ENCODE measurements around the gene LMBR1.

The LMBR1 gene

GRCh38 chr7:156785998-156786543, 106.9 kb downstream of the LMBR1 start:
- H3K4me1 ChIP-seq (ENCODE audit: insufficient read depth, low read length) = no peaks in the 10 kb centered on the region
- H3K9me3 ChIP-seq (ENCODE audit: low read length) = no peaks in the 10 kb centered on the region
- no peaks in the 10 kb centered on the region for H3K36me3 ChIP-seq (ENCODE audit: insufficient read depth, low read length)
- H3K27ac ChIP-seq (ENCODE audit: low read depth, low read length) = no peak overlapping the region
- no peak overlapping the region for H3K9ac ChIP-seq (ENCODE audit: low read length)
- H3K27me3 ChIP-seq (ENCODE audit: control insufficient read depth in 1 of 2, insufficient read depth in 2 of 2, low read length in 2 of 2) = no peaks in the 10 kb centered on the region
- no peak overlapping the region for H3K4me3 ChIP-seq (ENCODE audit: low read depth in 1 of 2, low read length in 2 of 2)

GRCh38 chr7:156783864-156784263, 109.1 kb downstream of the LMBR1 start:
- H3K9ac ChIP-seq (ENCODE audit: low read length) = no peak overlapping the region
- H3K27ac ChIP-seq (ENCODE audit: low read depth, low read length) = no peak overlapping the region
- H3K27me3 ChIP-seq (ENCODE audit: control insufficient read depth in 1 of 2, insufficient read depth in 2 of 2, low read length in 2 of 2) = no peaks in the 10 kb centered on the region
- no peaks in the 10 kb centered on the region for H3K36me3 ChIP-seq (ENCODE audit: insufficient read depth, low read length)
- H3K9me3 ChIP-seq (ENCODE audit: low read length) = no peaks in the 10 kb centered on the region
- H3K4me1 ChIP-seq (ENCODE audit: insufficient read depth, low read length) = no peaks in the 10 kb centered on the region
- no peak overlapping the region for H3K4me3 ChIP-seq (ENCODE audit: low read depth in 1 of 2, low read length in 2 of 2)

- Histone ChIP-seq H3K27ac (ENCODE audit: low read depth, low read length) (no peak overlapping the region), H3K4me3 (ENCODE audit: low read depth in 1 of 2, low read length in 2 of 2) (no peak overlapping the region), H3K9me3 (ENCODE audit: low read length) (no peaks in the 10 kb centered on the region), H3K27me3 (ENCODE audit: control insufficient read depth in 1 of 2, insufficient read depth in 2 of 2, low read length in 2 of 2) (no peaks in the 10 kb centered on the region), H3K4me1 (ENCODE audit: insufficient read depth, low read length) (no peaks in the 10 kb centered on the region), H3K9ac (ENCODE audit: low read length) (no peak overlapping the region), H3K36me3 (ENCODE audit: insufficient read depth, low read length) (no peaks in the 10 kb centered on the region)
Observed at GRCh38 chr7:156781972-156782371, 111.0 kb downstream of the LMBR1 start.

GRCh38 chr7:156780724-156781455, 112.1 kb downstream of the LMBR1 start:
- Histone ChIP-seq H3K27me3 (ENCODE audit: control insufficient read depth in 1 of 2, insufficient read depth in 2 of 2, low read length in 2 of 2) (no peaks in the 10 kb centered on the region), H3K9me3 (ENCODE audit: low read length) (no peaks in the 10 kb centered on the region), H3K4me3 (ENCODE audit: low read depth in 1 of 2, low read length in 2 of 2) (no peak overlapping the region), H3K4me1 (ENCODE audit: insufficient read depth, low read length) (no peaks in the 10 kb centered on the region), H3K9ac (ENCODE audit: low read length) (no peak overlapping the region), H3K36me3 (ENCODE audit: insufficient read depth, low read length) (no peaks in the 10 kb centered on the region), H3K27ac (ENCODE audit: low read depth, low read length) (no peak overlapping the region)

GRCh38 chr7:156778668-156779067, 114.3 kb downstream of the LMBR1 start:
- no peak overlapping the region for H3K4me3 ChIP-seq (ENCODE audit: low read depth in 1 of 2, low read length in 2 of 2)
- no peak overlapping the region for H3K27ac ChIP-seq (ENCODE audit: low read depth, low read length)
- H3K9me3 ChIP-seq (ENCODE audit: low read length) = no peaks in the 10 kb centered on the region
- no peaks in the 10 kb centered on the region for H3K4me1 ChIP-seq (ENCODE audit: insufficient read depth, low read length)
- H3K9ac ChIP-seq (ENCODE audit: low read length) = no peak overlapping the region
- no peaks in the 10 kb centered on the region for H3K27me3 ChIP-seq (ENCODE audit: control insufficient read depth in 1 of 2, insufficient read depth in 2 of 2, low read length in 2 of 2)
- H3K36me3 ChIP-seq (ENCODE audit: insufficient read depth, low read length) = no peaks in the 10 kb centered on the region

- no peaks in the 10 kb centered on the region for H3K4me1 ChIP-seq (ENCODE audit: insufficient read depth, low read length)
- H3K27me3 ChIP-seq (ENCODE audit: control insufficient read depth in 1 of 2, insufficient read depth in 2 of 2, low read length in 2 of 2) = no peaks in the 10 kb centered on the region
- no peak overlapping the region for H3K9ac ChIP-seq (ENCODE audit: low read length)
- H3K9me3 ChIP-seq (ENCODE audit: low read length) = no peaks in the 10 kb centered on the region
- no peak overlapping the region for H3K4me3 ChIP-seq (ENCODE audit: low read depth in 1 of 2, low read length in 2 of 2)
- H3K36me3 ChIP-seq (ENCODE audit: insufficient read depth, low read length) = no peaks in the 10 kb centered on the region
- H3K27ac ChIP-seq (ENCODE audit: low read depth, low read length) = no peak overlapping the region
Observed at GRCh38 chr7:156778201-156778600, 114.8 kb downstream of the LMBR1 start.

- no peaks in the 10 kb centered on the region for H3K27me3 ChIP-seq (ENCODE audit: control insufficient read depth in 1 of 2, insufficient read depth in 2 of 2, low read length in 2 of 2)
- H3K9me3 ChIP-seq (ENCODE audit: low read length) = no peaks in the 10 kb centered on the region
- H3K4me1 ChIP-seq (ENCODE audit: insufficient read depth, low read length) = no peaks in the 10 kb centered on the region
- no peak overlapping the region for H3K9ac ChIP-seq (ENCODE audit: low read length)
- H3K4me3 ChIP-seq (ENCODE audit: low read depth in 1 of 2, low read length in 2 of 2) = no peak overlapping the region
- H3K27ac ChIP-seq (ENCODE audit: low read depth, low read length) = no peak overlapping the region
- no peaks in the 10 kb centered on the region for H3K36me3 ChIP-seq (ENCODE audit: insufficient read depth, low read length)
Observed at GRCh38 chr7:156777364-156778069, 115.5 kb downstream of the LMBR1 start.

GRCh38 chr7:156776527-156776926, 116.5 kb downstream of the LMBR1 start:
- H3K36me3 ChIP-seq (ENCODE audit: insufficient read depth, low read length) = no peaks in the 10 kb centered on the region
- no peaks in the 10 kb centered on the region for H3K4me1 ChIP-seq (ENCODE audit: insufficient read depth, low read length)
- no peaks in the 10 kb centered on the region for H3K27me3 ChIP-seq (ENCODE audit: control insufficient read depth in 1 of 2, insufficient read depth in 2 of 2, low read length in 2 of 2)
- no peak overlapping the region for H3K27ac ChIP-seq (ENCODE audit: low read depth, low read length)
- no peak overlapping the region for H3K9ac ChIP-seq (ENCODE audit: low read length)
- H3K4me3 ChIP-seq (ENCODE audit: low read depth in 1 of 2, low read length in 2 of 2) = no peak overlapping the region
- H3K9me3 ChIP-seq (ENCODE audit: low read length) = no peaks in the 10 kb centered on the region

- H3K9me3 ChIP-seq (ENCODE audit: low read length) = no peaks in the 10 kb centered on the region
- no peak overlapping the region for H3K4me3 ChIP-seq (ENCODE audit: low read depth in 1 of 2, low read length in 2 of 2)
- no peak overlapping the region for H3K27ac ChIP-seq (ENCODE audit: low read depth, low read length)
- no peaks in the 10 kb centered on the region for H3K36me3 ChIP-seq (ENCODE audit: insufficient read depth, low read length)
- no peaks in the 10 kb centered on the region for H3K4me1 ChIP-seq (ENCODE audit: insufficient read depth, low read length)
- no peak overlapping the region for H3K9ac ChIP-seq (ENCODE audit: low read length)
- H3K27me3 ChIP-seq (ENCODE audit: control insufficient read depth in 1 of 2, insufficient read depth in 2 of 2, low read length in 2 of 2) = no peaks in the 10 kb centered on the region
Observed at GRCh38 chr7:156773966-156774365, 119.0 kb downstream of the LMBR1 start.

GRCh38 chr7:156772725-156773124, 120.3 kb downstream of the LMBR1 start:
- Histone ChIP-seq H3K9me3 (ENCODE audit: low read length) (no peaks in the 10 kb centered on the region), H3K4me3 (ENCODE audit: low read depth in 1 of 2, low read length in 2 of 2) (no peak overlapping the region), H3K4me1 (ENCODE audit: insufficient read depth, low read length) (no peaks in the 10 kb centered on the region), H3K9ac (ENCODE audit: low read length) (no peak overlapping the region), H3K27me3 (ENCODE audit: control insufficient read depth in 1 of 2, insufficient read depth in 2 of 2, low read length in 2 of 2) (no peaks in the 10 kb centered on the region), H3K27ac (ENCODE audit: low read depth, low read length) (no peak overlapping the region), H3K36me3 (ENCODE audit: insufficient read depth, low read length) (no peaks in the 10 kb centered on the region)

- Histone ChIP-seq H3K27ac (ENCODE audit: low read depth, low read length) (no peak overlapping the region), H3K4me1 (ENCODE audit: insufficient read depth, low read length) (no peaks in the 10 kb centered on the region)
Observed at GRCh38 chr7:156768698-156769472, 124.1 kb downstream of the LMBR1 start.

More at GRCh38 chr7:156768698-156769472, 124.1 kb downstream of the LMBR1 start:
- Histone ChIP-seq H3K4me3 (ENCODE audit: low read depth in 1 of 2, low read length in 2 of 2) (no peak overlapping the region), H3K9ac (ENCODE audit: low read length) (no peak overlapping the region), H3K27me3 (ENCODE audit: control insufficient read depth in 1 of 2, insufficient read depth in 2 of 2, low read length in 2 of 2) (no peaks in the 10 kb centered on the region), H3K9me3 (ENCODE audit: low read length) (no peaks in the 10 kb centered on the region), H3K36me3 (ENCODE audit: insufficient read depth, low read length) (no peaks in the 10 kb centered on the region)

All from muscle layer of colon (tissue), 2 donors.